HepG2 (cell line): Measurements from ENCODE around the gene GNAI2. TPM values are rescaled to one million over a fixed set of nuclear protein-coding genes. Genes with fewer than 3 reads are reported as not detected.

ENCODE experiments used
- AGO1 ChIP-seq: fragments of 200-400 bp; formaldehyde crosslinking; IDR thresholded peaks from 2 replicates; pipeline ENCODE4 v1.6.1; 2017; ENCODE audit warnings: mild to moderate bottlenecking, low read depth, low read length, moderate library complexity; ENCODE audit not compliant: poor library complexity, severe bottlenecking
- CBFB ChIP-seq: sonication (generic); formaldehyde crosslinking; IDR thresholded peaks from 2 replicates; pipeline ENCODE4 v1.4.0; 2020; ENCODE audit warnings: missing genetic modification reagents
- EEA1 ChIP-seq: sonication (generic); formaldehyde crosslinking; IDR thresholded peaks from 2 replicates; pipeline ENCODE4 v1.5.1; 2020; ENCODE audit warnings: mild to moderate bottlenecking, missing genetic modification reagents, borderline replicate concordance
- ESRRA ChIP-seq: sonication (generic); formaldehyde crosslinking; IDR thresholded peaks from 2 replicates; pipeline ENCODE4 v1.5.1; 2020; ENCODE audit warnings: mild to moderate bottlenecking, low read depth, missing genetic modification reagents
- KLF11 ChIP-seq: IDR thresholded peaks from 2 replicates; pipeline ENCODE4 v1.6.1; 2016; ENCODE audit warnings: missing compliant biosample characterization
- MTA3 ChIP-seq: sonication (generic); formaldehyde crosslinking; IDR thresholded peaks from 2 replicates; pipeline ENCODE4 v1.4.0; 2020; ENCODE audit warnings: missing genetic modification reagents
- NFKBIZ ChIP-seq: IDR thresholded peaks from 2 replicates; pipeline ENCODE4 v1.6.1; 2018; ENCODE audit warnings: missing genetic modification reagents, missing compliant biosample characterization
- SIX1 ChIP-seq: sonication (generic); formaldehyde crosslinking; IDR thresholded peaks from 2 replicates; pipeline ENCODE4 v1.4.0; 2020; ENCODE audit warnings: missing genetic modification reagents, borderline replicate concordance
- SMC3 ChIP-seq: IDR thresholded peaks from 2 replicates; pipeline ENCODE4 v1.6.1; 2011; ENCODE audit warnings: low read length, improper control_type of control experiment
- SNAPC2 ChIP-seq: sonication (generic); formaldehyde crosslinking; IDR thresholded peaks from 2 replicates; pipeline ENCODE4 v1.8.1; 2022; ENCODE audit warnings: mild to moderate bottlenecking, missing genetic modification reagents
- ZFP36 ChIP-seq: fragments of 150-350 bp; IDR thresholded peaks from 2 replicates; pipeline ENCODE4 v1.6.1; 2018; ENCODE audit warnings: borderline replicate concordance, low read length, low read depth; ENCODE audit not compliant: partially characterized antibody
- ZNF343 ChIP-seq: sonication (generic); formaldehyde crosslinking; IDR thresholded peaks from 2 replicates; pipeline ENCODE4 v1.4.0; 2020; ENCODE audit warnings: mild to moderate bottlenecking, missing genetic modification reagents
- ZNF510 ChIP-seq: sonication (generic); formaldehyde crosslinking; IDR thresholded peaks from 2 replicates; pipeline ENCODE4 v1.4.0; 2020; ENCODE audit warnings: low read depth, mild to moderate bottlenecking, missing genetic modification reagents
- polyA plus RNA-seq, 8 experiments: library from polyadenylated mRNA; depleted of rRNA in 3 of 8; stranded (reverse) in 7 of 8; unstranded in 1 of 8; fragments of >200 nt; fragmentation: Illumina TruSeq in 4 of 8; extraction: Trizol in 4 of 8; gene quantifications; 2 replicates each; pipeline versions ENCODE4 v1.2.1 to v1.2.3, GENCODE V29; 2011 to 2016; ENCODE audit warnings: low read depth in 4 of 8, missing spikeins in 1 of 8, mixed read lengths in 1 of 8; ENCODE audit not compliant: insufficient read depth in 1 of 8
- total RNA-seq, 5 experiments: library from RNA; depleted of rRNA; stranded (reverse); fragments of >200 nt; fragmentation: Illumina TruSeq; extraction: Trizol; gene quantifications; 2 replicates each; pipeline ENCODE4 v1.2.3, GENCODE V29; 2016; ENCODE audit warnings: low read depth in 1 of 5
- TF ChIP-seq, protein P1 (sequence below): IDR thresholded peaks from 2 replicates; pipeline ENCODE4 v1.6.1; 2016; ENCODE audit warnings: control low read depth
- TF ChIP-seq, protein P2 (sequence below): IDR thresholded peaks from 2 replicates; pipeline ENCODE4 v1.6.1; 2012; ENCODE audit warnings: low read length, improper control_type of control experiment
- TF ChIP-seq, protein P3 (sequence below): sonication (generic); formaldehyde crosslinking; IDR thresholded peaks from 2 replicates; pipeline ENCODE4 v1.4.0; 2020; ENCODE audit warnings: missing genetic modification reagents; ENCODE audit errors: not compliant biosample characterization
- TF ChIP-seq, protein P4 (sequence below): IDR thresholded peaks from 2 replicates; pipeline ENCODE4 v1.6.1; 2012; ENCODE audit warnings: inconsistent platforms
- TF ChIP-seq, protein P5 (sequence below): sonication (generic); formaldehyde crosslinking; IDR thresholded peaks from 2 replicates; pipeline ENCODE4 v1.4.0; 2020; ENCODE audit warnings: missing genetic modification reagents, borderline replicate concordance
- TF ChIP-seq, protein P6 (sequence below): sonication (generic); formaldehyde crosslinking; IDR thresholded peaks from 2 replicates; pipeline ENCODE4 v1.4.0; 2020; ENCODE audit warnings: mild to moderate bottlenecking, low read depth, missing genetic modification reagents
- TF ChIP-seq, protein P7 (sequence below): sonication (generic); formaldehyde crosslinking; IDR thresholded peaks from 2 replicates; pipeline ENCODE4 v1.8.1; 2023; ENCODE audit warnings: mild to moderate bottlenecking, moderate library complexity, missing genetic modification reagents

The GNAI2 gene
- total and polyA plus RNA-seq, 2 of the 13 experiments (the other 11 are each of a cell fraction or from before 2014, with no cell fraction given): 51.1 to 66.2 TPM

DNA sequence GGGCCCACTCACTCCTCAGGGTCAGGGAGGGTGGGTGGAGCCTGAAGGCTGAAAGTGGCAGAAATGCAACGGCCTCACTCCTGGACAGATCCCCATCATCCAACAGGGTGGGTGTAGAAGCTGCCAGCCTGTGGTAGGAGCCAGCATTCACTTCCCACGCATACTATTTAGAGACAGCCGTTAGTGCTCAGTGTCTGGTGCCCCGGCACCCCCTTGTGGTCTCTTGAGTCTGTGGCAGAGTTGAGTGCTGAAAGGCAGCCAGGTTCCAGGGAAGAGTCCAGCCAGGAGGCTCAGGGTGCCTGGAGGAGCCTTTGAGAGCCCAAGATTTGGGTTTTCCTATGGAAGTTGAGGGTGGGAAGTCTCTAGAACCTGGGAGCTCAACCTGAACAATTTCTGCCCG is 46.7 kb upstream of the GNAI2 start (continued):
- TF ChIP-seq, protein P1, sequence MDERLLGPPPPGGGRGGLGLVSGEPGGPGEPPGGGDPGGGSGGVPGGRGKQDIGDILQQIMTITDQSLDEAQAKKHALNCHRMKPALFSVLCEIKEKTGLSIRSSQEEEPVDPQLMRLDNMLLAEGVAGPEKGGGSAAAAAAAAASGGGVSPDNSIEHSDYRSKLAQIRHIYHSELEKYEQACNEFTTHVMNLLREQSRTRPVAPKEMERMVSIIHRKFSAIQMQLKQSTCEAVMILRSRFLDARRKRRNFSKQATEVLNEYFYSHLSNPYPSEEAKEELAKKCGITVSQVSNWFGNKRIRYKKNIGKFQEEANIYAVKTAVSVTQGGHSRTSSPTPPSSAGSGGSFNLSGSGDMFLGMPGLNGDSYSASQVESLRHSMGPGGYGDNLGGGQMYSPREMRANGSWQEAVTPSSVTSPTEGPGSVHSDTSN (CRISPR knock-in tag): no peak
- TF ChIP-seq SMC3: peak; percentile 99
- TF ChIP-seq CBFB (CRISPR knock-in tag): no peak
- no peak for TF ChIP-seq SIX1
- TF ChIP-seq, protein P2, sequence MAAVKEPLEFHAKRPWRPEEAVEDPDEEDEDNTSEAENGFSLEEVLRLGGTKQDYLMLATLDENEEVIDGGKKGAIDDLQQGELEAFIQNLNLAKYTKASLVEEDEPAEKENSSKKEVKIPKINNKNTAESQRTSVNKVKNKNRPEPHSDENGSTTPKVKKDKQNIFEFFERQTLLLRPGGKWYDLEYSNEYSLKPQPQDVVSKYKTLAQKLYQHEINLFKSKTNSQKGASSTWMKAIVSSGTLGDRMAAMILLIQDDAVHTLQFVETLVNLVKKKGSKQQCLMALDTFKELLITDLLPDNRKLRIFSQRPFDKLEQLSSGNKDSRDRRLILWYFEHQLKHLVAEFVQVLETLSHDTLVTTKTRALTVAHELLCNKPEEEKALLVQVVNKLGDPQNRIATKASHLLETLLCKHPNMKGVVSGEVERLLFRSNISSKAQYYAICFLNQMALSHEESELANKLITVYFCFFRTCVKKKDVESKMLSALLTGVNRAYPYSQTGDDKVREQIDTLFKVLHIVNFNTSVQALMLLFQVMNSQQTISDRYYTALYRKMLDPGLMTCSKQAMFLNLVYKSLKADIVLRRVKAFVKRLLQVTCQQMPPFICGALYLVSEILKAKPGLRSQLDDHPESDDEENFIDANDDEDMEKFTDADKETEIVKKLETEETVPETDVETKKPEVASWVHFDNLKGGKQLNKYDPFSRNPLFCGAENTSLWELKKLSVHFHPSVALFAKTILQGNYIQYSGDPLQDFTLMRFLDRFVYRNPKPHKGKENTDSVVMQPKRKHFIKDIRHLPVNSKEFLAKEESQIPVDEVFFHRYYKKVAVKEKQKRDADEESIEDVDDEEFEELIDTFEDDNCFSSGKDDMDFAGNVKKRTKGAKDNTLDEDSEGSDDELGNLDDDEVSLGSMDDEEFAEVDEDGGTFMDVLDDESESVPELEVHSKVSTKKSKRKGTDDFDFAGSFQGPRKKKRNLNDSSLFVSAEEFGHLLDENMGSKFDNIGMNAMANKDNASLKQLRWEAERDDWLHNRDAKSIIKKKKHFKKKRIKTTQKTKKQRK: no peak
- TF ChIP-seq MTA3: no peak
- TF ChIP-seq ZNF510 (CRISPR knock-in tag): no peak
- TF ChIP-seq, protein P3, sequence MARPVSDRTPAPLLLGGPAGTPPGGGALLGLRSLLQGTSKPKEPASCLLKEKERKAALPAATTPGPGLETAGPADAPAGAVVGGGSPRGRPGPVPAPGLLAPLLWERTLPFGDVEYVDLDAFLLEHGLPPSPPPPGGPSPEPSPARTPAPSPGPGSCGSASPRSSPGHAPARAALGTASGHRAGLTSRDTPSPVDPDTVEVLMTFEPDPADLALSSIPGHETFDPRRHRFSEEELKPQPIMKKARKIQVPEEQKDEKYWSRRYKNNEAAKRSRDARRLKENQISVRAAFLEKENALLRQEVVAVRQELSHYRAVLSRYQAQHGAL (CRISPR knock-in tag): no peak
- TF ChIP-seq NFKBIZ (CRISPR knock-in tag): no peak
- TF ChIP-seq, protein P4, sequence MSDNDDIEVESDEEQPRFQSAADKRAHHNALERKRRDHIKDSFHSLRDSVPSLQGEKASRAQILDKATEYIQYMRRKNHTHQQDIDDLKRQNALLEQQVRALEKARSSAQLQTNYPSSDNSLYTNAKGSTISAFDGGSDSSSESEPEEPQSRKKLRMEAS: 0 out of 2 replicates have a peak, but pooled peaks have one; percentile 17
- TF ChIP-seq ZNF343 (CRISPR knock-in tag): no peak
- no peak for TF ChIP-seq SNAPC2
- TF ChIP-seq, protein P5, sequence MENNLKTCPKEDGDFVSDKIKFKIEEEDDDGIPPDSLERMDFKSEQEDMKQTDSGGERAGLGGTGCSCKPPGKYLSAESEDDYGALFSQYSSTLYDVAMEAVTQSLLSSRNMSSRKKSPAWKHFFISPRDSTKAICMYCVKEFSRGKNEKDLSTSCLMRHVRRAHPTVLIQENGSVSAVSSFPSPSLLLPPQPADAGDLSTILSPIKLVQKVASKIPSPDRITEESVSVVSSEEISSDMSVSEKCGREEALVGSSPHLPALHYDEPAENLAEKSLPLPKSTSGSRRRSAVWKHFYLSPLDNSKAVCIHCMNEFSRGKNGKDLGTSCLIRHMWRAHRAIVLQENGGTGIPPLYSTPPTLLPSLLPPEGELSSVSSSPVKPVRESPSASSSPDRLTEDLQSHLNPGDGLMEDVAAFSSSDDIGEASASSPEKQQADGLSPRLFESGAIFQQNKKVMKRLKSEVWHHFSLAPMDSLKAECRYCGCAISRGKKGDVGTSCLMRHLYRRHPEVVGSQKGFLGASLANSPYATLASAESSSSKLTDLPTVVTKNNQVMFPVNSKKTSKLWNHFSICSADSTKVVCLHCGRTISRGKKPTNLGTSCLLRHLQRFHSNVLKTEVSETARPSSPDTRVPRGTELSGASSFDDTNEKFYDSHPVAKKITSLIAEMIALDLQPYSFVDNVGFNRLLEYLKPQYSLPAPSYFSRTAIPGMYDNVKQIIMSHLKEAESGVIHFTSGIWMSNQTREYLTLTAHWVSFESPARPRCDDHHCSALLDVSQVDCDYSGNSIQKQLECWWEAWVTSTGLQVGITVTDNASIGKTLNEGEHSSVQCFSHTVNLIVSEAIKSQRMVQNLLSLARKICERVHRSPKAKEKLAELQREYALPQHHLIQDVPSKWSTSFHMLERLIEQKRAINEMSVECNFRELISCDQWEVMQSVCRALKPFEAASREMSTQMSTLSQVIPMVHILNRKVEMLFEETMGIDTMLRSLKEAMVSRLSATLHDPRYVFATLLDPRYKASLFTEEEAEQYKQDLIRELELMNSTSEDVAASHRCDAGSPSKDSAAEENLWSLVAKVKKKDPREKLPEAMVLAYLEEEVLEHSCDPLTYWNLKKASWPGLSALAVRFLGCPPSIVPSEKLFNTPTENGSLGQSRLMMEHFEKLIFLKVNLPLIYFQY: no peak; the same call in 1 of the 2 replicates
- no peak for TF ChIP-seq AGO1
- TF ChIP-seq KLF11 (CRISPR knock-in tag): no peak
- TF ChIP-seq, protein P6, sequence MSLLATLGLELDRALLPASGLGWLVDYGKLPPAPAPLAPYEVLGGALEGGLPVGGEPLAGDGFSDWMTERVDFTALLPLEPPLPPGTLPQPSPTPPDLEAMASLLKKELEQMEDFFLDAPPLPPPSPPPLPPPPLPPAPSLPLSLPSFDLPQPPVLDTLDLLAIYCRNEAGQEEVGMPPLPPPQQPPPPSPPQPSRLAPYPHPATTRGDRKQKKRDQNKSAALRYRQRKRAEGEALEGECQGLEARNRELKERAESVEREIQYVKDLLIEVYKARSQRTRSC (CRISPR knock-in tag): no peak
- TF ChIP-seq, protein P7, sequence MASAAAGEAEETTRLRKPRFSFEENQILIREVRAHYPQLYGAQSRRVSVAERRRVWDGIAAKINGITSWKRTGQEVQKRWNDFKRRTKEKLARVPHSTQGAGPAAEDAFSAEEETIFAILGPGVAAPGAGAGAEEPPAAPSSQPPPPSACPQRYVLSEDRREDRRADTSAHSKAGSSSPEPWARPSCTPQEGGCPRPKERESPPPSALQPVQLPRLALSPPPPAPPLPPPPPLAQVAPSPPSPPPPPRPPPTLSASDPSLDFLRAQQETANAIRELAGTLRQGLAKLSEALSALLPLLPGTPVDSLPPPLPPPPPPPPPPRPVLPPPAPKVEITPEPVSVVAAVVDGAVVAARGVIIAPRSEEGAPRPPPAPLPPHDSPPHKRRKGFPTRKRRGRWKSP (CRISPR knock-in tag): peak; percentile 75
- no peak for TF ChIP-seq ESRRA (CRISPR knock-in tag)
- no peak for TF ChIP-seq ZFP36
- no peak for TF ChIP-seq EEA1
